Spinal cord (tissue), 10 donors: ENCODE data around the gene KRTAP5-5. TPM values are rescaled to one million over a fixed set of nuclear protein-coding genes. Genes with fewer than 3 reads are reported as not detected.
"Not testable (repeated sequence)": the region's sequence is repeated elsewhere in the genome, so short reads cannot be mapped to it uniquely, and the experiment has no call there.

Source experiments
- DNase-seq, 6 donors: peaks; one replicate each; pipeline versions ENCODE4 v3.0.0 to v3.0.0-alpha.2; 2013 to 2015; ENCODE audit warnings: low spot score in 6 of 6, low read depth in 4 of 6
- H3K27ac ChIP-seq: one replicate; pipeline ENCODE4 v1.5.1; 2013; ENCODE audit warnings: low read depth, low read length, control low read depth
- H3K27me3 ChIP-seq: one replicate; pipeline ENCODE4 v1.6.1; 2013; ENCODE audit warnings: low read length; ENCODE audit not compliant: control insufficient read depth, insufficient read depth
- H3K36me3 ChIP-seq: one replicate; pipeline ENCODE4 v1.6.1; 2013; ENCODE audit warnings: low read length; ENCODE audit not compliant: control insufficient read depth, insufficient read depth
- H3K4me1 ChIP-seq: one replicate; pipeline ENCODE4 v1.6.1; 2013; ENCODE audit warnings: low read length; ENCODE audit not compliant: control insufficient read depth, insufficient read depth
- H3K4me3 ChIP-seq: one replicate; pipeline ENCODE4 v1.5.1; 2013; ENCODE audit warnings: low read depth, low read length, control low read depth
- H3K9me3 ChIP-seq: one replicate; pipeline ENCODE4 v1.6.1; 2013; ENCODE audit warnings: low read length; ENCODE audit not compliant: control insufficient read depth, insufficient read depth
- WGBS: methylation state at CpG from one replicate; pipeline ENCODE4 v1.1.5; 2013; ENCODE audit warnings: missing lambda C conversion rate; ENCODE audit not compliant: insufficient coverage; 5-methylcytosine and 5-hydroxymethylcytosine counted together
- long read RNA-seq, 4 donors: transcript quantifications; one replicate each; lab custom pipeline, GENCODE V29; 2026
- polyA plus RNA-seq, 2 donors: library from polyadenylated mRNA; unstranded; fragments of 120-200 nt; gene quantifications; one replicate each; pipeline ENCODE4 v1.2.1, GENCODE V29; 2013; ENCODE audit not compliant: insufficient read length in 2 of 2
- total RNA-seq, 2 donors: library from RNA; depleted of rRNA in 1 of 2; stranded (reverse); fragments of 120-200 nt in 1 of 2; fragments of >200 nt in 1 of 2; gene quantifications; one replicate each; pipeline versions ENCODE4 v1.2.3 to v1.2.4, GENCODE V29; 2013 to 2014
- donor health status: healthy.

Gene KRTAP5-5, protein sequence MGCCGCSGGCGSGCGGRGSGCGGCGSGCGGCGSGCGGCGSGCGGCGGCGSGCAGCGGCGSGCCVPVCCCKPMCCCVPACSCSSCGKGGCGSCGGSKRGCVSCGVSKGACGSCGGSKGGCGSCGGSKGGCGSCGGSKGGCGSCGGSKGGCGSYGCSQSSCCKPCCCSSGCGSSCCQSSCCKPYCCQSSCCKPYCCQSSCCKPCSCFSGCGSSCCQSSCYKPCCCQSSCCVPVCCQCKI
- total RNA-seq = not detected
- polyA plus RNA-seq = not detected
- long read RNA-seq, donor 1 = 0 reads
- long read RNA-seq, donor 2 = 0 reads
- long read RNA-seq, donor 3 = 0 reads
- long read RNA-seq, donor 4 = 0 reads

DNA sequence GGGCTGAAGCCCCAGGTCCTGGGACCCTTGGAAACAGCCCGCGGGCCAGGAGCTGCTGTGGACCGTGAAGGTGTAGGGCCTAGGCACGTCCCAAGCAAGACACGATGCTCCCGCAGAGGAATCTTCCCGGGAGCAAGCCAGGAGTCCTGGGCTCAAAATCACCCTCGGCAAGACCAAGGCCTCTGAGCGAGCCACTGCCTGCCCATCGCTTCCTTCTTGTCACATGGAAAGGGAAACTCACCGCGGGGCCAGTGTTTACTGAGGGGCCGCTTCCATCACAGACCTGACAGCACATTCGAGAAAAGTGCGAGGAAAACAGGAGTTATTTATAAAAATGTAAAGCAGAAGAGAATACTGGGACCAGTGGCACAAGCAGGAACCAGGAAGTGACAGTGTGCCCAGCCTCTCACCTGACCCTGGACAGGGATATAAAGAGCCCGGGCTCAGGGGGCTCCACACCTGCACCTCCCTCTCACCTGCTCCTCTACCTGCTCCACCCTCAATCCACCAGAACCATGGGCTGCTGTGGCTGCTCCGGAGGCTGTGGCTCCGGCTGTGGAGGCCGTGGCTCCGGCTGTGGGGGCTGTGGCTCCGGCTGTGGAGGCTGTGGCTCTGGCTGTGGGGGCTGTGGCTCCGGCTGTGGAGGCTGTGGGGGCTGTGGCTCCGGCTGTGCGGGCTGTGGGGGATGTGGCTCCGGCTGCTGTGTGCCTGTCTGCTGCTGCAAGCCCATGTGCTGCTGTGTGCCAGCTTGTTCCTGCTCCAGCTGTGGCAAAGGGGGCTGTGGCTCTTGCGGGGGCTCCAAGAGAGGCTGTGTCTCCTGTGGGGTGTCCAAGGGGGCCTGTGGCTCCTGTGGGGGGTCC is at the start of gene KRTAP5-5:
KRTAP5-5 (plus strand) TSS at position 450 of the 860 bp plus-strand sequence; CDS start at position 516, 66 bp downstream.
- no peaks in the 10 kb centered on the region for H3K36me3 ChIP-seq
- no peak for DNase-seq
- 81% methylated on average over 18 of the region's 26 CpGs for WGBS
- peaks cover 3% of the 10 kb centered on the region for H3K4me1 ChIP-seq
- peaks cover 3% of the 10 kb centered on the region for H3K27me3 ChIP-seq
- H3K9me3 ChIP-seq = no peaks in the 10 kb centered on the region
- H3K4me3 ChIP-seq = no peak within 1 kb of the TSS
- H3K27ac ChIP-seq = no peak within 1 kb of the TSS

DNA sequence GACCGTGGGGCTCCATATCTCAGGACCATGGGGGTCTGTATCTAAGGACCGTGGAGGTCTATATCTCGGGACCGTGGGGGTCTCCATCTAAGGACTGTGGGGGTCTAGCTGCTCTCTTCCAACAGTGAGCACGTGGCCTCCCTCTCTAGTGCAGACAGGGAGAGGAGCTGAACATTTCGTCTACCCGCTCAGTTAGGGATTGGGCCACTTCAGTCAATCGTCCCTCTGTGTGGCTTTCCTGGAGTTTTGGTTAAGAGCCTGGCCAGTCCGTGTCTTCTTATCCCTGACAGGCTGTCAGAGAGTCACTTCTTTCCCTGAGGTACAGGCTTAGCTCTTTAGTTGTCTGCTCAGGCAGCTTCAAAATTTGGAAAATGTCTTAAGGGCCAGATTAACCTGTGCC is 47.6 kb upstream of the KRTAP5-5 start:
- DNase-seq = no peak
- peaks cover 5% of the 10 kb centered on the region for H3K9me3 ChIP-seq
- no peak overlapping the region for H3K4me3 ChIP-seq
- peaks cover 14% of the 10 kb centered on the region for H3K36me3 ChIP-seq
- no peaks in the 10 kb centered on the region for H3K27me3 ChIP-seq
- no peaks in the 10 kb centered on the region for H3K4me1 ChIP-seq
- no peak overlapping the region for H3K27ac ChIP-seq
- WGBS = 86% methylated on average over 9 of the region's 9 CpGs

DNA sequence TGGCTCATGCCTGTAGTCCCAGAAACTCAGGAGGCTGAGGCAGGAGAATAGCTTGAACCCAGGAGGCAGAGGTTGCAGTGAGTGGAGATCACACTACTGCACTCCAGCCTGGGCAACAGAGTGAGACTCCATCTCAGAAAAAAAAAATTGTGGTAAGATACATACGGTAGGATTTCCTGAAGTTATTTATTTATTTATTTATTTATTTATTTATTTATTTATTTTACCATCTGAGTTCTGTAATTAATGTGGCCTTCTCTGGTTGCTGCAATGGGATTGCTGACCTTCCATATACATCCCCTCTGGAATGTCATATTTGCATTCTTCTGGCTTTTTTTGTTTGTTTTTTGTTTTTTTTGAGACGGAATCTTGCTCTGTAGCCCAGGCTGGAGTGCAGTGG is 46.7 kb upstream of the KRTAP5-5 start:
- DNase-seq, H3K9me3 ChIP-seq, H3K4me1 ChIP-seq, H3K27me3 ChIP-seq, H3K4me3 ChIP-seq, H3K27ac ChIP-seq: not testable (repeated sequence)
- H3K36me3 ChIP-seq = peaks cover 14% of the 10 kb centered on the region
- WGBS = no CpG with 5 or more reads among the region's 2 CpGs

DNA sequence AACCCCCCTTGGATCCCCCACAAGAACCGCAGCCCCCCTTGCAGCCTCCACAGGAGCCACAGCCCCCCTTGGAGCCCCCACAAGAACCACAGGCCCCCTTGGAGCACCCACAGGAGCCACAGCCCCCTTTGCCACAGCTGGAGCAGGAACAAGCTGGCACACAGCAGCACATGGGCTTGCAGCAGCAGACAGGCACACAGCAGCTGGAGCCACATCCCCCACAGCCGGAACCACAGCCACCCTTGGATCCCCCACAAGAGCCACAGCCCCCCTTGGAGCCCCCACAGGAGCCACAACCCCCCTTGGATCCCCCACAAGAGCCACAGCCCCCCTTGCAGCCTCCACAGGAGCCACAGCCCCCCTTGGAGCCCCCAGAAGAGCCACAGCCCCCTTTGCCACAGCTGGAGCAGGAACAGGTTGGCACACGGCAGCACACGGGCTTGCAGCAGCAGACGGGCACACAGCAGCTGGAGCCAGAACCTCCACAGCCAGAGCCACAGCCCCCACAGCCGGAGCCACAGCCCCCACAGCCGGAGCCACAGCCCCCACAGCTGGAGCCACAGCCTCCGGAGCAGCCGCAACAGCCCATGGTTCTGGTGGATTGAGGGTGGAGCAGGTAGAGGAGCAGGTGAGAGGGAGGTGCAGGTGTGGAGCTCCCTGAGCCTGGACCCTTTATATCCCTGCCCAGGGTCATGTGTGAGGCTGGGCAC is 44.8 kb upstream of the KRTAP5-5 start, which contains the start of gene KRTAP5-1:
KRTAP5-1 (minus strand) TSS at position 623 of the 710 bp plus-strand sequence; CDS start at position 589, 34 bp downstream.
- H3K27ac ChIP-seq, H3K9me3 ChIP-seq, H3K4me3 ChIP-seq, H3K4me1 ChIP-seq, DNase-seq, H3K27me3 ChIP-seq: not testable (repeated sequence)
- H3K36me3 ChIP-seq = peaks cover 14% of the 10 kb centered on the region
- 93% methylated on average over 4 of the region's 9 CpGs for WGBS

GRCh38 chr11:1586699-1587098 is 42.9 kb upstream of the KRTAP5-5 start:
- DNase-seq = no peak
- WGBS = no CpG with 5 or more reads among the region's 2 CpGs
- no peak overlapping the region for H3K27ac ChIP-seq

GRCh38 chr11:1589191-1589963 is 40.2 kb upstream of the KRTAP5-5 start:
- H3K27me3 ChIP-seq, H3K9me3 ChIP-seq, DNase-seq, H3K4me1 ChIP-seq, H3K4me3 ChIP-seq, H3K27ac ChIP-seq: not testable (repeated sequence)
- H3K36me3 ChIP-seq = peaks cover 10% of the 10 kb centered on the region
- 34% methylated on average over 4 of the region's 10 CpGs for WGBS

More at GRCh38 chr11:1586699-1587098, 42.9 kb upstream of the KRTAP5-5 start:
- no peaks in the 10 kb centered on the region for H3K27me3 ChIP-seq
- no peaks in the 10 kb centered on the region for H3K4me1 ChIP-seq
- H3K9me3 ChIP-seq = no peaks in the 10 kb centered on the region
- no peak overlapping the region for H3K4me3 ChIP-seq
- peaks cover 14% of the 10 kb centered on the region for H3K36me3 ChIP-seq

DNA sequence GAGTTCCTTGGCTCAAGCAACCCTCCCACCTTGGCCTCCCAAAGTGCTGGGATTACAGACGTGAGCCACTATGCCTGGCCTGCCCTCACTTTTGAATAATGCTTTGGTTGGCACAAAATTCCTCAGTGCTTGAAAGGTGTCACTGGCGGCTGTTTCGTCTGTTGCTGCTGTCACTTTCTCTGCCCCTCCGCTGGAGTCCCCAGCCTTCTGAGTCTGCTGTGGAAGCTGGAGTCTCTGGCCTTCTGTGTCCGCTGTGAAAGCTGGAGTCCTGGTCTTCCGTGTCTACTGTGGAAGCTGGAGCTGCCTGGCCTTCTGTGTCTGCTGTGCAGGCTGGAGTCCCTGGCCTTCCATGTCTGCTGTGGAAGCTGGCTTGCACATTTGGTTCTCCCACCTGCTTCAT is 39.6 kb upstream of the KRTAP5-5 start:
- Histone ChIP-seq H3K27ac (no peak overlapping the region), H3K9me3 (no peaks in the 10 kb centered on the region), H3K36me3 (peaks cover 4% of the 10 kb centered on the region), H3K27me3 (no peaks in the 10 kb centered on the region), H3K4me3 (no peak overlapping the region), H3K4me1 (no peaks in the 10 kb centered on the region)
- WGBS = 89% methylated on average over 6 of the region's 6 CpGs
- DNase-seq = no peak

DNA sequence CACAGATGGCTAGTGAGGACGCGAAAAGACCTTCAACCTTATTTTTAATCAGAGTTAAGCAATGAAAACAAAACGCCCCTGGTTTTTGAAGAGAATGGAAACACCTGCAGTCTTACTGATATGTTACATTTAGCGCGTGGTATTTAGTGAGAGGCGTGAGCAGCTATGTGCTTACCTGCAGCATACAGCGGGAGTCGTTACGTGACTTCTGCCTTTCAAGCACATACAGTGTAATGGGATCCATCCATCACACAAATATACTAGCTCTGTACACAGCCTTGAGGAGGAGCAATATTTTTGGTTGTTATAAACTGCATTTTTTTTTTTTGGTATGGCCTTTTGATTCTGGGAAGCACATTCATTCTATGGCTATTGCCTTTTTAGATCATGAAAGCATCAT is 36.9 kb upstream of the KRTAP5-5 start:
- Histone ChIP-seq H3K27ac (no peak overlapping the region), H3K9me3 (no peaks in the 10 kb centered on the region), H3K4me3 (no peak overlapping the region), H3K36me3 (peaks cover 5% of the 10 kb centered on the region), H3K27me3 (no peaks in the 10 kb centered on the region), H3K4me1 (no peaks in the 10 kb centered on the region)
- DNase-seq = peak in 1 of 6 donors; percentile 56
- no CpG with 5 or more reads among the region's 9 CpGs for WGBS
